GM12874 (cell line): ENCODE results near the gene CYB5A.

ENCODE experiments used
- CTCF ChIP-seq: IDR thresholded peaks from 2 replicates; pipeline ENCODE4 v1.5.1; 2011; ENCODE audit warnings: low read depth, mild to moderate bottlenecking, control low read depth, low read length, moderate library complexity; ENCODE audit not compliant: insufficient read depth

Gene CYB5A

GRCh38 chr18:74329688-74330205 lies 38.0 kb upstream of the CYB5A start:
- TF ChIP-seq CTCF, result no peak

GRCh38 chr18:74328206-74328605 lies 36.4 kb upstream of the CYB5A start:
- TF ChIP-seq CTCF, result no peak

GRCh38 chr18:74326231-74326630 lies 34.5 kb upstream of the CYB5A start:
- no peak for TF ChIP-seq CTCF

- no peak for TF ChIP-seq CTCF
These were observed 24.8 kb upstream of the CYB5A start for GRCh38 chr18:74316257-74317170.

GRCh38 chr18:74315464-74316256 lies 23.9 kb upstream of the CYB5A start, which contains the start of gene C18orf63:
Gene C18orf63, plus strand, starts transcription at chr18:74315839. Its CDS starts 2,027 bp downstream, at chr18:74317866.
- TF ChIP-seq CTCF, result no peak

GRCh38 chr18:74314759-74315463 lies 23.1 kb upstream of the CYB5A start:
- no peak for TF ChIP-seq CTCF

- no peak for TF ChIP-seq CTCF
These were observed 19.2 kb upstream of the CYB5A start for GRCh38 chr18:74311000-74311399.
